Activated CD4-positive, alpha-beta T cell treated with anti-CD3 and anti-CD28 coated beads for 1 hour (primary cell): ENCODE measurements around the gene AP3D1.

ENCODE experiments used
- DNase-seq: peaks from one replicate; pipeline ENCODE4 v3.0.0-alpha.2; 2020

The AP3D1 gene

DNA sequence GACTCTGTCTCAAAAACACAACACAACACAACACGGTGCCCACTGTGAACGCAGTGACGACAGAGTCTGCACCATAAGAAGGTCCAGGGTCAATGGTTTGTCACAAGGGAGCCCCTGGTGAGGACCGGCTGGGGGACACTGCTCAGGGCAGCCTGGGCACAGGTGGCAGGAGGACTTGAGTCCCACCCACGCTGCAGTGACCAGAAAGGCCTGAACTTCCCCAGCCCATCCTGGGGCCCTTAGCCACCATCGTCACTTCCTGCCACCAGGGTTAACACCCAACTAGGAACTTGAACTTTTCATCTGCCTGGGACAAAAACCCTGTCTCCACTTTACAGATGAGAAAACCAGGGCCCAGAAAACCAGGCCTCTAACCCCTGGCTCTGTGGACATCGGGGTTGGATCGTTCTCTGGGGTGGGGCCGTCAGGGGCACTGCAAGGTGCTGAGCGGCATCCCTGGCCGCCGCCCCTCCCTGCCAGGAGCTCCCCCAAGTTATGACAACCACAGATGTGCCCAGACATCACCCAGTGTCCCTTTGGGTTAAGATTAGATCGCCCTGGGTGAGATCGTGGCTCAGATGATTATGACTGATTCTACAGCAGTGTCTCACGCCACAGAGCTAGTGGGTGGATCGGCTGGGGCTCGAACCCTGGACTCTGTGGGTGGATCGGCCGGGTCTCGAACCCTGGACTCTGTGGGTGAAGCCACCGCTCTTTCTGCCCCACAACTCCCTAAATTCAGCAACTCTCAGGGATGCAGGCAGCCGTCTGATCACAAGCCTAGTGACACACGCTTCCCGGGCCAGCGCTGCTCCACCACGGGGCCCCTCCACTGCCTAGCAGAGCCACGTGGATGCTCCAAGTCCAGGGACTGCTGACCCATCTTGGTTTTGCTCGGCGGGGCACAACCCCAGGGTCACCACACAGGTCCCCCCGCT lies 69.2 kb downstream of the AP3D1 start:
- DNase-seq = no peak

GRCh38 chr19:2080336-2080988 lies 70.9 kb downstream of the AP3D1 start:
- DNase-seq = no peak

DNA sequence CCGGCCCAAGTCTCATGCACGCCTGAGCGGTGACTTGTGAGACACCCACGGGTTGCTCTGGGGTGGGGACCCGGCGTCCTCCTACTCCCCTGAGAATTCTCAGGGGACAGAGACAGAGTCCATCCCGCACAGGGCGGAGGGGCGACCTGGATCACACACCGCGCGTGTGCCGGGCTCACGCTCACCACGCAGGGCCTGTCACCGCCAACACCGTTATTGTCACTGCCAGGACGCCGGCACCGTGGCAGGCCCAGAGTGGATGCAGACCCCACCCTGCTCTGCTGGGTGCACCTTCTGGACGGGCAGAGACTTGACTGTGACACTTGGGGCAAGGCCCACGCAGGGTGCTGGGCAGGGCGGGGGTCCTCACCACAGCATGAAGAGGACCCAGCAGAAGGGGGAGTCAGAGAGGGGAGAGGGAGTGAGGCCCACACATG lies 71.5 kb downstream of the AP3D1 start:
- DNase-seq = no peak

GRCh38 chr19:2079076-2079864 lies 72.1 kb downstream of the AP3D1 start:
- DNase-seq = no peak

DNA sequence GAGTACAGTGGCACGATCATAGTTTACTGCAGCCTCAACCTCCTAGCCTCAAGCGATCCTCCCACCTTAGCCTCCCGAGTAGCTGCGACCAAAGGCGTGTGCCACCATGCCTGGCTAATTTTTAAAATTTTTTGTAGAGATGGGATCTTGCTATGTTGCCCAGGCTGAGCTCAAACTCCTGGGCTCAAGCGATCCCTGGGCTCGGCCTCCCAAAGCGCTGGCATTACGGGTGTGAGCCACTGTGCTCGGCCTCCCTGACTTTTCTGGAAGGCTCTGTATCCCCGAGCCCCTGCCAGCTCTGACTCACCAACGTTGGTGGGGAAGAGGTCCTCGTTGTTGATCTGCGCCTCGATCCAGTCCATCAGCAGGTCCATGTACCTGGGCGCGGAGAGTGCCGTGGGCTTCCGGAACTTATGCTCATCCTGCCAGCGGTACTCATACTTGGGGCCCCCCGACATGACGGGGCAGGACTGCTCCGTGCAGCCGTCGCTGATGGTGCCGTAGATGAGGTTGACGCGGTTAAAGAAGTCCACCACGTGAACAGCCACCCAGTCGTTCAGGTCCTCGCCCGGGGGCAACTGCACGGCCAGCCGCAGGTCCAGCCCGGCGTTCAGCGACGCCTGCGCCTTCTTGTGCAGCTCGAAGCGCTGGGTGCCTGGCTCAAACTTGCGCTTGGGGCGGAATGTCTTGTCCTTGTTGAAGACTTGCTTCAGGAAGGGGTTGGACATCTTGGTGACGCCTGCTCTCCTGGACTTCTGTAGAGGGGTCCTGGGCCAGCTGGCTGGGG lies 73.3 kb downstream of the AP3D1 start:
- DNase-seq = no peak

- no peak for DNase-seq
Observed at GRCh38 chr19:2077398-2077797, 74.0 kb downstream of the AP3D1 start.

- no peak for DNase-seq
Observed at GRCh38 chr19:2076526-2076944, 74.8 kb downstream of the AP3D1 start.

- DNase-seq = no peak
Observed at GRCh38 chr19:2072757-2073551, 78.4 kb downstream of the AP3D1 start.

GRCh38 chr19:2070986-2071673 lies 80.2 kb downstream of the AP3D1 start:
- no peak for DNase-seq

- DNase-seq = no peak
Observed at GRCh38 chr19:2070436-2070827, 80.9 kb downstream of the AP3D1 start.

DNA sequence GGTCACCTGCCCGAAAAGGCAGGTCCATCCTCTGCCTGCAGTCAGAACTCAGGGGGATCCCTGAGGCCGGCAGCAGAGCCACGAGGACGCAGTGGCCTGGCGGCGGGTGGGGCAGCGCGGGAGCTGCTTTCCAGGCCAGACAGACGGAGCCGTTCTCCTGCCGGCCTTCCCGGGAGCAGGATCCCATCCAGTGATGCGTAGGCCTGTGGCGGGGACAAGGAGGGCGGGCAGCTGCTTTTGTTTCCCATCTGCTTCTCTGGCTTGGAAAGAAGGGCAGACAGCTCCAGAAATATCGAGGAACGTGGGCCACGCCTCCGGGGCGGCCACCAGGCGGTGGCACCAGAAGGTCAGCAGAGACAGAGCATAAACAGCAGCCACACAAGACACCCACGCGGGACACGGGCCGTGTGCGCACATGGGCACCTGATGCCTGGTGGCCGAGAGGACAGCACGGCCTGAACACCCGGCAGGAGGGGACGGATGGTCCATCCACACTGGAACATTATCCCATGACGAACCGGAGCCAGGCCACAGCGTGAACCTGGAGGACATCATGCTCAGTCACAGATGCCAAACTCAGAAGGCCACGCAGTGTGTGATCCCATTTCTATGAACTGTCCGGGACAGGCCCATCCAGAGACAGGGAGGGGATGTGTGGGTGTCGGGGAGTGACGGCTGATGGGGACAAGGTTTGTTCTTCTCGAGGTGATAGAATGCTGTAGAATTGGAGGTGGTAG lies 86.4 kb downstream of the AP3D1 start:
- no peak for DNase-seq

DNA sequence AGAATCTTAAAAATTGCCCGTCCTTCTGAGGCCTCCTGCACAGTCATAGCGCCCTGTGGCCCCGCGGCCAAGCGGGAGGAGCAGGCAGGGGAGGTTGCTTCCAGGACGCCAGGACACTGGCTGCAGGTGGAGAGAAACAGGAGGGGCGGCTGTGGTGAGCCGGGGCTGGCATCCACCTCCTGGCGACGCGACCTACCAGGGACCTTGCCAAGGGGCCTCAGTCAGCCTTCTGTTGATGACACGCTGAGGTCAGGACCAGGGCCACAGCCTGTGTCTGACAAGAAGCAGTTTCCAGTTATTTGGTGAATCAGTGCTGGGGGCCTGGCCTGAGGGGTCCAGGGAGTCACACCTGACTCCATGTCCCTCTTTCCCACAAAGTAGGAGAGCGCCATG lies 87.0 kb downstream of the AP3D1 start:
- DNase-seq = no peak

DNA sequence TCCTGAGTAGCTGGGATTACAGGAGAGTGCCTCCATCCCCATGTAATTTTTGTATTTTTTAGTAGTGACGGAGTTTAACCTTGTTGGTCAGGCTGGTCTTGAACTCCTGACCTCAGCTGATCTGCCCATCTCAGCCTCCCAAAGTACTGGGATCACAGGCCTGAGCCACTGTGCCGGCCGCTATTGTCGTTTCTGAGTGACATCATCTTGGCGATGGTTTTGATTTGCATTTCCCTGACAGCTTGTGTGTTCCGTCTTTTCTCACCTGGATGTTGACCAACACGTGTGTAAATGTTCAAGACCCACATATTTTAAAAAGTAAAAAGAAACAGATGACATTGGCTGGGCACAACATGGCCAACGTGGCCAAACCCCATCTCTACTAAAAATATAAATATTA lies 87.5 kb downstream of the AP3D1 start:
- no peak for DNase-seq

DNA sequence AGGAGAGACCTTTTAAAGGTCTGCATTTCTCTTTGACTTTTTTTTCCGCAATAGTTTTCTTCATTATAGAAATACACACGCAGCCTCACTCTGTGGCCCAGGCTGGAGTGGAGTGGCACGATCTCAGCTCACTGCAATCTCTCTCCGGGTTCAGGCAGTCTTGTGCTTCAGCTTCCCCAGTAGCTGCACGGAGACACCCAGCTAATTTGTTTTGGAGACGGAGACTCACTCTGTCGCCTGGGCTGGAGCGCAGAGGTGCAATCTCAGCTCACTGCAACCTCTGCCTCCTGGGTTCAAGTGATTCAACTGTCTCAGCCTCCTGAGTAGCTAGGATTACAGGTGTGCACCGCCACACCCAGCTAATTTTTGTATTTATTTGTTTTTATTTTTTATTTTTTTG lies 88.6 kb downstream of the AP3D1 start:
- no peak for DNase-seq

GRCh38 chr19:2062389-2062729 lies 89.0 kb downstream of the AP3D1 start:
- no peak for DNase-seq

DNA sequence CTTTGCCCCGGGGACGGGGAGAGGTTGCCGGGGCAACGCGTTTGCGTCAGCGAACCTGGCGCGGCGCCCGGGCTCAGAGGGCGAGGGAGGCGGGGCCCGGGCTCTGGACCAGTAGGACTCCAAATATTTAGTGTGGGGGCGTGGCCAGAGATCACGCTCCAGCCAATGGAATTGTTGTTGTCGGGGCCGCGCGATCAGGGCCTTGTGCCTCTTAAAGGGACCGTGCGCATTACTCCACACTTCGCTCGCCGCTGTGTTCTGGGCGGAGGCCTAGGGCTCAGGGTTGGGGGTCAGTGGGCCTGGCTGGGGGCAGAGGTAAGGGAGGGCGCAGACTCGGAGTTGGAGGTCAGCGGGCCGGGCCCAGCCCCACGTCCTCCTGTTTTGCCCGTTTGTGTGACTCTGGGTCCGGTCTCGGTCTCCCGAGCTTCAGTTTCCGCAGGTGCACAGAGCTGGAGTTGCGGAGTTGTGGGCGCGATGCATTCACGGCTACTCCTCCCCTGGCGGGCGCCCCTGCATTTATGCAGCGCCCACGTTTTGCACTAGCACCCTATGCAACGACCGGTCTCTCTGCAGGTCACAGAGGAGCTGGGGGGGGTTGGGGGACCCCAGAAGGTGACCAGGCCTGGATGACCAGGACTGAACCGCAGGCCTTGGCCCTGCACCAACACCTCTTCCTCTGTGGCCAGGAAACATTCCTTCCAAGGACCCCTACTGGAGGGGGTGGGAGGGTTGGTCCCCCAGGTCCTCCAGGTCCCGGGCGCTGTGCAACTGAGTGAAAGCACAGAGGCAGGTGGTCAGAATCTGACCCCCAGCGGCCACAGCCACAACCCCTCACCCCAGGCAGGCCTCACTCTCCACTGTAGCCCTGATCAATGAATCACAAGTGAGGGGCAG lies 89.6 kb downstream of the AP3D1 start:
- peak; percentile 100 for DNase-seq

- no peak for DNase-seq
Observed at GRCh38 chr19:2060884-2061494, 90.4 kb downstream of the AP3D1 start.

- DNase-seq = no peak
Observed at GRCh38 chr19:2059422-2060201, 91.8 kb downstream of the AP3D1 start.
